Thyroid gland (tissue), 4 donors: ENCODE results near the gene NFATC2.

Source experiments
- POLR2A ChIP-seq, 2 donors: fragments of 450-650 bp; IDR thresholded peaks; one replicate each; pipeline ENCODE4 v1.6.1; 2017; ENCODE audit warnings: antibody characterized with exemption in 2 of 2, mild to moderate bottlenecking in 2 of 2, moderate library complexity in 1 of 2
- TF ChIP-seq, protein P1 (sequence below), 6 experiments: fragments of 200-600 bp in 3 of 6; fragments of 450-650 bp in 3 of 6; sonication (generic) in 3 of 6; IDR thresholded peaks; one replicate each; pipeline ENCODE4 v1.5.1; 2016 to 2019; ENCODE audit warnings: antibody characterized with exemption in 6 of 6, mild to moderate bottlenecking in 2 of 6, inconsistent platforms in 1 of 6, moderate library complexity in 1 of 6

DNA sequence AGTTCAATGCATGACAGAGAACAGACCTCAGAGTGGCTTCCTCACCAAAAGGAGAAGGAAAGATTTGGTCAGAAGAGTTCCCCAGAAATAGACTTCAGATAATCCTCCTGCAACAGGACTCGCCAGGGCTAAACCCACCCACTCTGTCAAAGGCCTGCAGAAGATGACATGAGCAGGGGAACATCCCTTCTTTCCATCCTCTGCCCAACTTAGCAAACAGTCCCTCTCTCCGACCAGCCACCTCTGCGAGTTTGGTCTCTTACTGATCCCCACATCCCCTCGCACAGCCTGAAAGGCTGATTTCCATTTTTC lies 7.5 kb downstream of the NFATC2 start:
- TF ChIP-seq, protein P1, sequence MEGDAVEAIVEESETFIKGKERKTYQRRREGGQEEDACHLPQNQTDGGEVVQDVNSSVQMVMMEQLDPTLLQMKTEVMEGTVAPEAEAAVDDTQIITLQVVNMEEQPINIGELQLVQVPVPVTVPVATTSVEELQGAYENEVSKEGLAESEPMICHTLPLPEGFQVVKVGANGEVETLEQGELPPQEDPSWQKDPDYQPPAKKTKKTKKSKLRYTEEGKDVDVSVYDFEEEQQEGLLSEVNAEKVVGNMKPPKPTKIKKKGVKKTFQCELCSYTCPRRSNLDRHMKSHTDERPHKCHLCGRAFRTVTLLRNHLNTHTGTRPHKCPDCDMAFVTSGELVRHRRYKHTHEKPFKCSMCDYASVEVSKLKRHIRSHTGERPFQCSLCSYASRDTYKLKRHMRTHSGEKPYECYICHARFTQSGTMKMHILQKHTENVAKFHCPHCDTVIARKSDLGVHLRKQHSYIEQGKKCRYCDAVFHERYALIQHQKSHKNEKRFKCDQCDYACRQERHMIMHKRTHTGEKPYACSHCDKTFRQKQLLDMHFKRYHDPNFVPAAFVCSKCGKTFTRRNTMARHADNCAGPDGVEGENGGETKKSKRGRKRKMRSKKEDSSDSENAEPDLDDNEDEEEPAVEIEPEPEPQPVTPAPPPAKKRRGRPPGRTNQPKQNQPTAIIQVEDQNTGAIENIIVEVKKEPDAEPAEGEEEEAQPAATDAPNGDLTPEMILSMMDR (IDR thresholded peaks at IDR 0.05) = no peak
- no peak for TF ChIP-seq POLR2A (IDR thresholded peaks at IDR 0.05)
